CD8-positive, alpha-beta memory T cell (primary cell): ENCODE results near the gene SLC25A21. TPM values are rescaled to one million over a fixed set of nuclear protein-coding genes. Genes with fewer than 3 reads are reported as not detected.
A peak's percentile ranks its signal among the peaks of the same experiment; 100 is the strongest.

Source experiments
- CTCF ChIA-PET: fragments of 350-600 bp; sonication (Branson Sonifier 250); formaldehyde crosslinking; loops from one replicate; lab custom pipeline; 2021; ENCODE audit warnings: antibody characterized with exemption; lab: Charles Lee
- POLR2A ChIA-PET: fragments of 350-600 bp; sonication (Branson Sonifier 250); formaldehyde crosslinking; loops from one replicate; lab custom pipeline; 2021; ENCODE audit warnings: antibody characterized with exemption; lab: Charles Lee
- DNase-seq, 5 donors: peaks; one replicate each; pipeline versions ENCODE4 v3.0.0 to v3.0.0-alpha.2; 2020 to 2022; ENCODE audit warnings: mixed read lengths in 1 of 5
- H3K27ac ChIP-seq: one replicate; pipeline ENCODE4 v1.7.0; 2013; ENCODE audit warnings: low read depth, mild to moderate bottlenecking, low read length, moderate library complexity
- H3K27me3 ChIP-seq: 2 replicates; pipeline ENCODE4 v1.7.0; 2013; ENCODE audit warnings: low read length, mild to moderate bottlenecking; ENCODE audit not compliant: insufficient read depth, poor library complexity, severe bottlenecking
- H3K36me3 ChIP-seq: 2 replicates; pipeline ENCODE4 v1.7.0; 2013; ENCODE audit warnings: mild to moderate bottlenecking, low read length, moderate library complexity; ENCODE audit not compliant: insufficient read depth
- H3K4me1 ChIP-seq: 2 replicates; pipeline ENCODE4 v1.7.0; 2013; ENCODE audit warnings: mild to moderate bottlenecking, low read length, moderate library complexity; ENCODE audit not compliant: insufficient read depth
- H3K4me3 ChIP-seq: 2 replicates; pipeline ENCODE4 v1.7.0; 2013; ENCODE audit warnings: mild to moderate bottlenecking, low read length
- H3K9me3 ChIP-seq: 2 replicates; pipeline ENCODE4 v1.7.0; 2013; ENCODE audit warnings: mild to moderate bottlenecking, low read length
- H3K27ac Mint-ChIP-seq, 8 donors: one replicate each; pipeline ENCODE4 v1.8.0; 2020 to 2021; ENCODE audit warnings: mixed read lengths in 8 of 8, mild to moderate bottlenecking in 6 of 8, inconsistent platforms in 3 of 8, moderate library complexity in 3 of 8
- H3K27me3 Mint-ChIP-seq, 2 donors: one replicate each; pipeline ENCODE4 v1.8.0; 2020 to 2021; ENCODE audit warnings: mixed read lengths in 2 of 2, mild to moderate bottlenecking in 1 of 2, moderate library complexity in 1 of 2
- H3K36me3 Mint-ChIP-seq, 3 donors: one replicate each; pipeline ENCODE4 v1.8.0; 2020 to 2021; ENCODE audit warnings: mixed read lengths in 3 of 3, inconsistent platforms in 1 of 3, mild to moderate bottlenecking in 1 of 3
- H3K4me1 Mint-ChIP-seq, 3 donors: one replicate each; pipeline ENCODE4 v1.8.0; 2020 to 2021; ENCODE audit warnings: mixed read lengths in 3 of 3, inconsistent platforms in 1 of 3, mild to moderate bottlenecking in 1 of 3
- H3K4me3 Mint-ChIP-seq, 7 donors: one replicate each; pipeline ENCODE4 v1.8.0; 2020 to 2021; ENCODE audit warnings: mixed read lengths in 7 of 7, mild to moderate bottlenecking in 6 of 7, moderate library complexity in 4 of 7, inconsistent platforms in 2 of 7
- H3K9me3 Mint-ChIP-seq, 5 donors: one replicate each; pipeline ENCODE4 v1.8.0; 2020 to 2022; ENCODE audit warnings: mixed read lengths in 5 of 5, mild to moderate bottlenecking in 3 of 5, moderate library complexity in 2 of 5, inconsistent platforms in 1 of 5
- polyA plus RNA-seq: library from polyadenylated mRNA; unstranded; fragments of 300-500 nt; fragmentation: Illumina TruSeq; gene quantifications from one replicate; pipeline ENCODE4 v1.2.3, GENCODE V29; 2021
- total RNA-seq, 2 experiments: library from RNA; stranded (reverse); gene quantifications; one replicate each; pipeline ENCODE4 v1.2.3, GENCODE V29; 2021

The SLC25A21 gene
- total and polyA plus RNA-seq, 3 experiments from 2014 or later: not detected

DNA sequence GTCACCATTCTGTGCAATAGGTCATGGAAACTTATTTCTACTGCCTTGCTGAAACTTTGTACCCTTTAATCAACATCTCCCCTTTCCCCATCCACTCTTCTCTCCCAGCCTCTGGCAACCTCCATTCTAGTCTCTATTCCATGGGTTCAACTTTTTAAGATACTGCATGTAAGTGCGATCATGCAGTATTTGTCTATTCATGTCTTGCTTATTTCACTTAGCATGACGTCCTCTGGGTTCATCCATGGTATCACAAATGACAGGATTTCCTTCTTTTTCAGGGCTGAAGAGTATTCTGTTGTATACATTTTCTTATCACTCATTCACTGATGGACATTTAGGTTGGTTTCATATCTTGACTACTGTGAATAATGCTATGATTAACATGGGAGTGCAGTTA is 288.4 kb downstream of the SLC25A21 start:
- ChIA-PET CTCF (no interaction called here), POLR2A (no interaction called here)
- Mint-ChIP-seq H3K4me1 (no peaks in the 10 kb centered on the region), H3K27me3 (no peaks in the 10 kb centered on the region), H3K9me3 (peaks cover 0 to 15% (median 4%) of the 10 kb centered on the region in 5 donors), H3K4me3 (no peak overlapping the region), H3K27ac (no peak overlapping the region), H3K36me3 (no peaks in the 10 kb centered on the region)
- no peak overlapping the region for H3K4me3 ChIP-seq
- H3K27me3 ChIP-seq: no peaks in the 10 kb centered on the region
- no peaks in the 10 kb centered on the region for H3K9me3 ChIP-seq
- H3K36me3 ChIP-seq: no peaks in the 10 kb centered on the region
- no peak overlapping the region for H3K27ac ChIP-seq
- H3K4me1 ChIP-seq: no peaks in the 10 kb centered on the region
- DNase-seq: no peak

DNA sequence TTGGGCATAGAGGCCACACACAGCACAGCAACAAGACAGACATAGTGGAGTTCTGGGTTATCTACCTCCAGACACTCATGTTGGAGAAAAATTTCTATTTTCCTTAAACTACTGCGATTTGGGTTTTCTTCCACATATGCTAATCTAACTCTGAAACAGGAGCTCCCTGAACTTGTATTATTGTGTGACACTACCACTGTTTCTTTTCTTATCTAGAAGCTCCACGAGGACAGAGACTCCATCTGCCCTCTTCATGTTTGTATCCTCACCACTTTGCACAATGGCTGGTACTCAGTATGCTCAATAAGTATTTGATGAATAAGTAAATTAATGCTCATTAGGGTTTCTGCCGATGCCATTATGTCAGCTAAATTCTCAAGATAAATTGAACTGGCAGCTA is 292.1 kb downstream of the SLC25A21 start:
- Histone ChIP-seq H3K27ac (no peak overlapping the region), H3K4me1 (no peaks in the 10 kb centered on the region), H3K9me3 (no peaks in the 10 kb centered on the region), H3K36me3 (no peaks in the 10 kb centered on the region), H3K4me3 (no peak overlapping the region), H3K27me3 (no peaks in the 10 kb centered on the region)
- no peaks in the 10 kb centered on the region for H3K27me3 Mint-ChIP-seq
- H3K27ac Mint-ChIP-seq: no peak overlapping the region
- peaks cover 0 to 15% (median 5%) of the 10 kb centered on the region in 5 donors for H3K9me3 Mint-ChIP-seq
- H3K36me3 Mint-ChIP-seq: no peaks in the 10 kb centered on the region
- DNase-seq: no peak
- H3K4me3 Mint-ChIP-seq: no peak overlapping the region
- no peaks in the 10 kb centered on the region for H3K4me1 Mint-ChIP-seq
- CTCF ChIA-PET: no interaction called here
- POLR2A ChIA-PET: no interaction called here

DNA sequence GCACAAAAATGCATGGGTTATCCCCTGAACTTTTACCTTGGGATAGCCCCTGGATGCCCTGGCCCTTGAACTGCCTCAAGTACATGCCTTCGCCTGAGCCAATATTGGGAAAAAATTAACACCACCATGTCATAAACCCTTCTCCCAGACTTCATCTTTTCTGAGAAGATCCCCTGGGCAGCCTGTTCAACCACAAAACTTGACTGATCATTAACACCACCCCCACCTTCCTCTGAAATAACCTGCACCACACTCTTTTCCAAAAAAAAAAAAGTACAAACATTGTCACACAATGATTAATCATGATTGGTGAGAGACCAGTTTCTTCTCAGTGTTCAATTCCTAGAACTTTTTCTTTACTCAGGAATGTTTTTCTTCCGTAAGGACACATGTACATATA is 292.8 kb downstream of the SLC25A21 start:
- POLR2A ChIA-PET: no interaction called here

DNA sequence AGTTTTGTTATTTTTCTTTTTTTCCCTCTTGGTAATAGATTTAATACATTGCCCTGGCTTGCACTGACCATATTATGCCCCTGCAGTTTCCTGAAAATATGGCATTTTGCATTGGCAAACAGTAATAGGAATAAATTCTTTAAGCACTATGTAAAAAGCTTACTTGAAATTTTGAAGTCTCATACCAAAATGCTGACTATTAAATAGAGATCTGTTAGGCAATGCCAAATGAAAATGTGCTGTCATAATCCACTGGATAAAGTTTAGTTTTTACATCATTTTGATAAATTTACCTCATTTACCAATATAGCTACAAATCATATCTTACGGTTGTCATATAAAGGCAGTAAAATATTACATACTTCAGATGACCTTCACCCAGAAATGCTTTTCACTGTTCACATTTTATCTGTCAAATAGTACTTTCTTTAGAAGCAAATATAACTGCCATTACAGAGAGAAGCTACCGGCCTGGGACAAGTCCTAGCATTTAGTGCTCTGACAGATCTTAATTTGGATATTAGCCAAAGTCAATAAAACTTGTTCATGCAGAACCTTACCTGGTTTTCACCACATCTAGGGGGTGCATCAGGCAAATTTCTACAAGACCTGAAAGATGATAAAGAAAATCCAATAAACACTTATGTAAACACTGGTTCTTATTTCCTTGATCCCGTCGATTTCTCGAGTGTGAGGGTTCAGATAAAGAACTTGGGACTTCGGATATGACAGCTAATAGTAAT is 297.8 kb downstream of the SLC25A21 start:
- H3K4me1 ChIP-seq: no peaks in the 10 kb centered on the region
- no peak for DNase-seq
- POLR2A ChIA-PET: no interaction called here
- Mint-ChIP-seq H3K9me3 (peaks cover 2 to 12% (median 5%) of the 10 kb centered on the region in 5 donors), H3K27ac (no peak overlapping the region), H3K36me3 (no peaks in the 10 kb centered on the region), H3K4me3 (no peak overlapping the region), H3K4me1 (no peaks in the 10 kb centered on the region), H3K27me3 (no peaks in the 10 kb centered on the region)
- no peaks in the 10 kb centered on the region for H3K36me3 ChIP-seq
- no peaks in the 10 kb centered on the region for H3K9me3 ChIP-seq
- CTCF ChIA-PET: no interaction called here
- no peak overlapping the region for H3K4me3 ChIP-seq
- no peaks in the 10 kb centered on the region for H3K27me3 ChIP-seq
- no peak overlapping the region for H3K27ac ChIP-seq

More for the DNA sequence above, 292.8 kb downstream of the SLC25A21 start:
- no peak for DNase-seq
- H3K27me3 ChIP-seq: no peaks in the 10 kb centered on the region
- no peak overlapping the region for H3K4me3 Mint-ChIP-seq
- no peaks in the 10 kb centered on the region for H3K36me3 Mint-ChIP-seq
- no peak overlapping the region for H3K4me3 ChIP-seq
- no peak overlapping the region for H3K27ac Mint-ChIP-seq
- no peaks in the 10 kb centered on the region for H3K36me3 ChIP-seq
- H3K9me3 Mint-ChIP-seq: peaks cover 0 to 15% (median 5%) of the 10 kb centered on the region in 5 donors
- H3K27me3 Mint-ChIP-seq: no peaks in the 10 kb centered on the region
- CTCF ChIA-PET: no interaction called here
- no peaks in the 10 kb centered on the region for H3K9me3 ChIP-seq
- H3K4me1 ChIP-seq: no peaks in the 10 kb centered on the region
- H3K27ac ChIP-seq: no peak overlapping the region
- H3K4me1 Mint-ChIP-seq: no peaks in the 10 kb centered on the region

DNA sequence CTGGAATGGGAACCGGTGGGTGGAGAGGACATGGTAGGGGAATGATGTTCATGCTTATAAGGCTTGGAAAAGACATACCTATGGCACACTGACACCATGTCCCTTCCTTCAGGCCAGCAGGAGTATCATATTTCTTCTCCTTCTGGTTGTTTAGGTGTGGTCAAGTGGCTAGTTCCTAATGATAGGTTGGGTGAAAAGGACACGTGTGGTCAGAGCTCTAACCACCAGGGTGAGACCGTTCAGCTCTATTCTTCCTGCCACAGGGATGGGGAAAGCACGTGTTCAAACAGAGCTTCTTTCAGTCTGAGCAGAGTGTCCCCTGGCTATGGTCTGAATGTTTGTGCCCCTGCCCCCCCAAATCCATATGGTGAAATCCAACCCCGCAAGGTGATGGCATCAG is 301.6 kb downstream of the SLC25A21 start:
- Histone ChIP-seq H3K36me3 (no peaks in the 10 kb centered on the region), H3K27me3 (no peaks in the 10 kb centered on the region), H3K9me3 (no peaks in the 10 kb centered on the region), H3K4me1 (no peaks in the 10 kb centered on the region), H3K4me3 (no peak overlapping the region), H3K27ac (no peak overlapping the region)
- Mint-ChIP-seq H3K27me3 (no peaks in the 10 kb centered on the region), H3K27ac (peak overlapping the region in 1 of 8 donors; percentile 70), H3K4me1 (no peaks in the 10 kb centered on the region), H3K9me3 (peaks cover 5 to 12% (median 9%) of the 10 kb centered on the region in 5 donors), H3K36me3 (no peaks in the 10 kb centered on the region), H3K4me3 (no peak overlapping the region)
- no peak for DNase-seq
- POLR2A ChIA-PET: no interaction called here
- CTCF ChIA-PET: no interaction called here

DNA sequence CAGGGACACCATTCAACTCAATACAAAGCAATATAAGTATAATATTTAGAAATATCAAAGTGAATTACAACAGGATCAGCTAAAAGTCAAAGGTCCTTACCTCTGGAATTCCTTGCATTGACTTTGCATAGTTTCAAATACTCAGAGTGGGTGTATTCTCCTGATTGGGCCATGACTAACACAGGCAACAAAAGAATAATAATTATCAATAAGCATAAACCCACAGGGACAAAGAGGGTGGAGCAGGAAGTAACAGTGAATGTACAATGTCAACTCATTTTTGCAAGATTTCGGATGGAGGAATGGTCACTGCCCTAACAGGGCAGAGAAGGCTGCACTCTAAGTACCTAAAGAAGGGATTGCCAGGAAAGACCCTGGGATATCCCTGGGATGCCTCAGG is 303.3 kb downstream of the SLC25A21 start:
- no peak overlapping the region for H3K27ac ChIP-seq
- no peaks in the 10 kb centered on the region for H3K36me3 ChIP-seq
- H3K9me3 ChIP-seq: no peaks in the 10 kb centered on the region
- ChIA-PET CTCF (no interaction called here), POLR2A (no interaction called here)
- H3K36me3 Mint-ChIP-seq: no peaks in the 10 kb centered on the region
- no peak overlapping the region for H3K4me3 Mint-ChIP-seq
- no peaks in the 10 kb centered on the region for H3K27me3 ChIP-seq
- H3K4me1 ChIP-seq: no peaks in the 10 kb centered on the region
- DNase-seq: no peak
- peak overlapping the region in 1 of 8 donors; percentile 77 for H3K27ac Mint-ChIP-seq
- no peaks in the 10 kb centered on the region for H3K4me1 Mint-ChIP-seq
- H3K9me3 Mint-ChIP-seq: peaks cover 3 to 12% (median 8%) of the 10 kb centered on the region in 5 donors
- no peak overlapping the region for H3K4me3 ChIP-seq
- no peaks in the 10 kb centered on the region for H3K27me3 Mint-ChIP-seq

DNA sequence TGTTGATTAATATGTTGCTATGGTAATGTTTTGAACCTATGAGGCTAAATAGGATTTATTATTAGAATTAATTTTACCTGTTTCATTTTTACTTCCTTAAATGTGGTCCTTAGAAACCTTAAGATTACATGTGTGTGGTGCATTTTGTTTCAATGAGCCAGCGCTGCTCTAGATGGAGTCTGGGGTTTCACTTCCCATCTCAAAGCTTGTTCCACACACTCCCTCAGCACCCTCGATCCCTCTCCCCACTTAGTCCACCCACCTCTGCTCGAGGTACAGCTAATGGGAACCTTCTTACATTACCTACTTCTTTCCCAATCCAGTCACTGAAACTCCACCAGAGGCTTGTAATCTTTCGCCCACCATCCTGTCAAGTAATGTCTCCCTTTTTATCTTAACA is 305.5 kb downstream of the SLC25A21 start:
- Histone ChIP-seq H3K4me3 (no peak overlapping the region), H3K27me3 (no peaks in the 10 kb centered on the region), H3K27ac (no peak overlapping the region), H3K36me3 (no peaks in the 10 kb centered on the region), H3K9me3 (no peaks in the 10 kb centered on the region), H3K4me1 (no peaks in the 10 kb centered on the region)
- Mint-ChIP-seq H3K4me3 (no peak overlapping the region), H3K4me1 (no peaks in the 10 kb centered on the region), H3K9me3 (peaks cover 3 to 11% (median 5%) of the 10 kb centered on the region in 5 donors), H3K36me3 (no peaks in the 10 kb centered on the region), H3K27me3 (peaks cover 0 to under 1% of the 10 kb centered on the region in 2 donors), H3K27ac (no peak overlapping the region)
- no peak for DNase-seq
- POLR2A ChIA-PET: no interaction called here
- CTCF ChIA-PET: no interaction called here

DNA sequence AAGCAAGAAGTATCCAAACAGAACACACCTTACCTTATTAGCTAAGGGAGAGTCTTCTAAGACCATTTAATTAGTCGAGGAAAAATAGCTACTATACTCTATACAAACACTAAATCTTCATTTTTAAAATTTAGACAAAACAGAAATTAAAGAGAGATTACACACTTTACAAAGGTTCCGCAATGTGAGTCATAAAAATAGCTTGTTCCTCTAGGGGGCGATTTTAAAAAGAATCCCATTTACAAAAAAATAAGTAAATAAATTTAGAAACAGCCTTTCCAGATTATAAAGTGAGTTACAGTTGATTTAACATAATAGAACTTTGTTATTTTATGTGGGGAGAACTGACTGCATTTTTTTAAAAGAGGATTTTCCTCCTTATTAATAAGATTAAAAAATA is 309.1 kb downstream of the SLC25A21 start:
- no peak overlapping the region for H3K4me3 ChIP-seq
- DNase-seq: no peak
- H3K27me3 ChIP-seq: no peaks in the 10 kb centered on the region
- H3K27ac Mint-ChIP-seq: no peak overlapping the region
- no peaks in the 10 kb centered on the region for H3K36me3 Mint-ChIP-seq
- no peak overlapping the region for H3K4me3 Mint-ChIP-seq
- CTCF ChIA-PET: no interaction called here
- no peaks in the 10 kb centered on the region for H3K4me1 Mint-ChIP-seq
- no peaks in the 10 kb centered on the region for H3K4me1 ChIP-seq
- no peaks in the 10 kb centered on the region for H3K36me3 ChIP-seq
- POLR2A ChIA-PET: no interaction called here
- peaks cover 5 to 11% (median 8%) of the 10 kb centered on the region in 5 donors for H3K9me3 Mint-ChIP-seq
- H3K27me3 Mint-ChIP-seq: peaks cover 0 to 1% of the 10 kb centered on the region in 2 donors
- no peaks in the 10 kb centered on the region for H3K9me3 ChIP-seq
- H3K27ac ChIP-seq: no peak overlapping the region
